ENCODE results near the gene KLF6.

Gene KLF6

DNA sequence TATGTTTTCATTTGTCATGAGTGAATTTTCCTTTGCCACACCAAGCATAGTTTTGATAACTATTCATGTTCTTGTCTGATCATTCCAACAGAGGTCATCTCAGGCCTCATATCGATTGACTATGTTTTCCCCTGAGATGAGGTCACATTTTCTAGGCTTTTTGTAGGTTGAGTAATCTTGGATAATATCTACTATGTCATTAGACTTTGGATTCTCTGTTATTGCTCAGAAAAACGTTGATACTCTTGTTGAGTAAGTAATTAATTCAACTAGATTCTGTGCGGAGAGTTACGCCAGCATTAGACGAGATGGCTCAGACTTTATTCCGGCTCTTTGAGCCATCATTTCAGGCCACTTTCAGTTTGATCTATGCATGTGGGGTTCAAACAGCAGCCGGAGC is 57.7 kb downstream of the KLF6 start:
- no peak for DNase-seq
